GM10266 (cell line): Measurements from ENCODE around the gene SHROOM3.
A peak's percentile ranks its signal among the peaks of the same experiment; 100 is the strongest.

Experiments used
- DNase-seq: peaks from one replicate; pipeline ENCODE4 v3.0.0; 2012; ENCODE audit errors: extremely low spot score
- TF ChIP-seq, protein P1 (sequence below): IDR thresholded peaks from 2 replicates; pipeline ENCODE4 v1.5.1; 2012; ENCODE audit warnings: mild to moderate bottlenecking, low read depth; ENCODE audit not compliant: control insufficient read depth, insufficient read depth; ENCODE audit errors: missing control alignments

Gene SHROOM3

DNA sequence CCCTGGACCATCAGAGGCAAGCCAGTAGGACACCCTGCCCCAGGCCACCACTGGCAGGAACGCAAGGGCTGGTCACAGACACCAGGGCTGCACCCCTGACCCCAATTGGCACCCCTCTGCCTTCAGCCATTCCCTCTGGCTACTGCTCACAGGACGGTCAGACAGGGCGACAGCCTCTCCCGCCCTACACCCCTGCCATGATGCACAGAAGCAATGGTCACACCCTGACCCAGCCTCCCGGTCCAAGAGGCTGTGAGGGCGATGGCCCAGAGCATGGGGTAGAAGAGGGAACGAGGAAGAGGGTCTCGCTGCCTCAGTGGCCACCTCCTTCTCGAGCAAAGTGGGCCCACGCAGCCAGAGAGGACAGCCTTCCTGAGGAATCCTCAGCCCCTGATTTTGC, 319.4 kb downstream of the SHROOM3 start:
- TF ChIP-seq, protein P1, sequence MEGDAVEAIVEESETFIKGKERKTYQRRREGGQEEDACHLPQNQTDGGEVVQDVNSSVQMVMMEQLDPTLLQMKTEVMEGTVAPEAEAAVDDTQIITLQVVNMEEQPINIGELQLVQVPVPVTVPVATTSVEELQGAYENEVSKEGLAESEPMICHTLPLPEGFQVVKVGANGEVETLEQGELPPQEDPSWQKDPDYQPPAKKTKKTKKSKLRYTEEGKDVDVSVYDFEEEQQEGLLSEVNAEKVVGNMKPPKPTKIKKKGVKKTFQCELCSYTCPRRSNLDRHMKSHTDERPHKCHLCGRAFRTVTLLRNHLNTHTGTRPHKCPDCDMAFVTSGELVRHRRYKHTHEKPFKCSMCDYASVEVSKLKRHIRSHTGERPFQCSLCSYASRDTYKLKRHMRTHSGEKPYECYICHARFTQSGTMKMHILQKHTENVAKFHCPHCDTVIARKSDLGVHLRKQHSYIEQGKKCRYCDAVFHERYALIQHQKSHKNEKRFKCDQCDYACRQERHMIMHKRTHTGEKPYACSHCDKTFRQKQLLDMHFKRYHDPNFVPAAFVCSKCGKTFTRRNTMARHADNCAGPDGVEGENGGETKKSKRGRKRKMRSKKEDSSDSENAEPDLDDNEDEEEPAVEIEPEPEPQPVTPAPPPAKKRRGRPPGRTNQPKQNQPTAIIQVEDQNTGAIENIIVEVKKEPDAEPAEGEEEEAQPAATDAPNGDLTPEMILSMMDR: no peak
- DNase-seq: no peak

DNA sequence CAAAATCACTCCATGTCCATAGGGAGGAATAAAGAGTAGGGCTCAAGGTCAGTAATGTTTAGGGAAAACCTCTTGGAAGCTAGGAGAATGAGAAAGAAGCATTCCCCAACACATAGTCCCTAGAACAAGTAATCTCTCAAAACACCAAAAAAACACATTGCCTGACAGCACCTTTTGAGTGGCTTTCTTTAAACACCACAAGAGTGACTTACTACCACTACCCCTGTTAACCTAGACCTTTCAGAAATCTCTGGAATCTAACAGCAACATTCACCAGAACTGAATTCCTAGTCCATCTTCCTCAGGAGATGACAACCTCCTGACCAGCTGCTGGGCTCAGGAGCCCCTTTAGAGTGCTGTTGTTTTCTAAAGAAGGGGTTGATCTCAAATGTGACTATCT, 320.7 kb downstream of the SHROOM3 start:
- TF ChIP-seq, protein P1: no peak
- no peak for DNase-seq

DNA sequence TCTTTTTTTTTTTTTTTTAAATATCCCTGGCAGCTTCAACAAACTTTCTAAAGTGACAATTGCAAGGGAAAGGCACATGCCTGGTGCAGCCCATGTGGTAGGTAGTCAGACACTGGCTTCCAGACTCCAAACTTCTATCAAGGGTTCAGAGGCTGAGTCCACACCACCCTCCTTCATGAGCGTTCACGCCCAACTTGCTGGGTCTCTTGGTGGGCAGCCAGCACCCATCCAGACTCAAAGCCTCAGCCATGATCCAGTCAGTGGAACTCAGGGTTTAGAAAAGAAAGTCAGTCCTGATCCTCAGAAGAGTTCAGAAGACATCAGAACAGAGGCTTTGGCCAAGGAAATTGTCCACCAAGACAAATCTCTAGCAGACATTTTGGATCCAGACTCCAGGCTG, 321.4 kb downstream of the SHROOM3 start:
- no peak for DNase-seq
- TF ChIP-seq, protein P1: no peak

DNA sequence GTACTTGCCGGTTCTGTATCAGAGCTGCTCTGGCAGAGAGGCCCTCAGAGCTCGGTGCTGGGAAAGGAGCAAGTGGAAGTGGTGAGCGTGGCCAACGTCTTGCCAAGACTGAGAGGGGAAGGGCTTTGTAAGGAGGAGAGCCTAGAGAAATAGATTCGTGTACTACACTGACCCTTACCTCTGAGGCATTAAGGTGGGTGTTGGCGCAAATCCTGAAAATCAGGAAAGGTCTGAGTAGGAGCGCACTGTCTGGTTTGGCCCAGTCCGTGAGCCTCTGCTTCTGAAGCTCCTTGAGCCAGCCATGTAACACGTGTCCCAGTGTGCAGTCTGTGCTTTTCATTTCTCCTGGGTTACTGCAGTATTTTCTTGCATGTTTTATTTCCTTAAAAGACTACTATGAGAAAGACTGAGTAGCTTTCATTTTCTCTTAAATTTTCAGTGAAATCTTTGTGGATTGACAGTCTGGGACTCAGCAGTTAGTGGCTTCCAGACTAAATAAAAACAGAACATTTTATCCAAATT, 322.4 kb downstream of the SHROOM3 start:
- DNase-seq: no peak
- TF ChIP-seq, protein P1: no peak

DNA sequence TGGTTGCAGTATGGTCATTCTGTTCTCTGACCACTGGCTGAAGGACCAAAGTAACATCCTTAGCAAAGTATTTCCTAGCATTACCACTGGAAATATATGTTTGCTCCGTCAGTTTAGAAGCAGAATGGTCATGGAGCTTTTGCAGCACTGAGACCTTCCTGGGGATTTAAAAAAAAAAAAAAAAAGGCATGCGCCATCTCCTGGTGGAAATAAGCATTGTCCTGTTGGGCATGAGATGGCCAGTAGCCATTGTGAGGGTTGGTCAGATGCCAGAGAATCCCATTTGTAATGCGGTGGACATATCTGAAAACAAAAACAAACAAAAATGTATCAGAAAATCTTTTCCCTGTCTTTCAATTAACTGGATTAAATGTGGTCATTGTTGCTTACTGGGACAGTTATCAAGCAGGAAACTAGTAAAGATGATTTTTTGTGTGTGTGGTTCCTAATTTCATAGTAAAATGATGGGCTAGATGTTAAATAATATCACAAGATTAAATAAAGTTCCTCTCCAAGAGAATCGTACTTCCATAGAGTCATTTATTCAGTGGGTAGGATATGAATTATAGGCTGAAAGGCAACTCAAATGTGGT, 323.4 kb downstream of the SHROOM3 start:
- TF ChIP-seq, protein P1: peak; percentile 70
- DNase-seq: peak; percentile 33

DNA sequence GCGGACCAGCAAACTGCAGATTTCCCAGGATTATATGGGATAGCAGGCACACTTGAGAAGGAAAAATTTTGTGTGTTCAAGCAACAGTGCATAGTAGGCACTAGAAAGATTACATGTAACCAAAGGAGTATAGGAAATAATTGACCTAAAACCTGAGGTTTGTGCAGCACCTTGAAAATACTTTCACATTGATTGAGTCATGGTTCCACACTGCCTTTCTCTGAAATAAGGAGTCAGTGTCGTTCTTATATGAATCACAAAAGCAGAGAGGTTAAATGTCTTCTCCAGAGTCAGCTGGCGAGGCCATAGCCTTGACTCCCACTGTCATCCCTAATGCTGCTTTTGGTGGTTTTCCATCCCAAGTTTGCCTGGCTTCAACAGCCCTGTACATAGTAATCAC, 324.0 kb downstream of the SHROOM3 start:
- TF ChIP-seq, protein P1: no peak
- no peak for DNase-seq

DNA sequence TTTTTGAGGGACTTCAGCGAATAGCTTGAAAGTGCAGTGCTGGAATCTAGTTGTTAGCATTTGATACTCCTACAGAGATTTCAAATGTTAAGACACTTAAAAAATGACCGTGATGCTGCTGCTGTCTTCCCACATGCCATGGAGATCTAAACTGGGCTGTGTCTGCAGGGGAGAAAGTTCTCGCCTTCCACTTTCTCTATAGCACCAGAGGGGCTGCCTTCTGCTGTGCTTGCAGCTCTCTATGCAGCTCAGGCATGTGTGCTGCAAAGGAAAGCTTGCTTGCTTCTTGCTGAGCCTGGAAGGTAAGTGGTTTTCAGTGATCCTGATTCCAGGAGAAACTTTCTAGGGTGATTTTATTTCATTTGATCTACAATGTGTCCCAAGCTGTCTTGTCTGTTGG, 325.2 kb downstream of the SHROOM3 start:
- TF ChIP-seq, protein P1: no peak
- no peak for DNase-seq
